ENCODE results near the gene PLB1.

PLB1 gene

DNA sequence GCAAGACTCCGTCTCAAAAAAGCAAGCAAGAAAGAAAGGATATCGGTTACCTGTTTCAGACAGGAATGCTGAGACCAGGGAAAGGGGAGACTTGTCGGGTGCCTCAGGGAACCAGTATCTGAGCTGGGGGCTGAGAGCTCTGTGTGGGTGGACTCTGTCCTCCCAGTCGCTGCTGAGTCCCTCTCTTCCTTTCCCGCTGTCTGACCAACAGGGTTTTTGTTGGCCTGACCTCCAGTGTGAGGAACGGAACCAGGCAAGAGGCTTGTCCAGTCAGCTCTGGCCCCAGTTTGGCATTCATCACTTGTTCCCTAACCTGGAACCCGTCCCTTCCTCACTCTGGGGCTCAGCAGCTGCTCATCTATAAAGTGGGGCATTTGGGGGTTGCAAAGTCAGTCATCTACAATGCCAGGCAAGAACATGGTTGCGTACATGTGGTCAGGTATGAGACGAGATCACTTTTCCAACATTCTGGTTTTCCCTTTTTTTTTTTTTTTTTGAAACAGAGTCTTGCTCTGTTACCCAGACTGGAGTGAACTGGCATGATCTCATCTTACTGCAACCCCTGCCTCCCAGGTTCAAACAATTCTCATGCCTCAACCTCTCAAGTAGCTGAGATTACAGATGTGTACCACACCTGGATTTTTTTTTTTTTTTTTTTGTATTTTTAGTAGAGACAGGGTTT is 116.4 kb downstream of the PLB1 start:
- DNase-seq (ENCODE audit: low read depth), result no peak

- no peak for DNase-seq (ENCODE audit: low read depth)
Measured at GRCh38 chr2:28613186-28613585, 117.3 kb downstream of the PLB1 start.

DNA sequence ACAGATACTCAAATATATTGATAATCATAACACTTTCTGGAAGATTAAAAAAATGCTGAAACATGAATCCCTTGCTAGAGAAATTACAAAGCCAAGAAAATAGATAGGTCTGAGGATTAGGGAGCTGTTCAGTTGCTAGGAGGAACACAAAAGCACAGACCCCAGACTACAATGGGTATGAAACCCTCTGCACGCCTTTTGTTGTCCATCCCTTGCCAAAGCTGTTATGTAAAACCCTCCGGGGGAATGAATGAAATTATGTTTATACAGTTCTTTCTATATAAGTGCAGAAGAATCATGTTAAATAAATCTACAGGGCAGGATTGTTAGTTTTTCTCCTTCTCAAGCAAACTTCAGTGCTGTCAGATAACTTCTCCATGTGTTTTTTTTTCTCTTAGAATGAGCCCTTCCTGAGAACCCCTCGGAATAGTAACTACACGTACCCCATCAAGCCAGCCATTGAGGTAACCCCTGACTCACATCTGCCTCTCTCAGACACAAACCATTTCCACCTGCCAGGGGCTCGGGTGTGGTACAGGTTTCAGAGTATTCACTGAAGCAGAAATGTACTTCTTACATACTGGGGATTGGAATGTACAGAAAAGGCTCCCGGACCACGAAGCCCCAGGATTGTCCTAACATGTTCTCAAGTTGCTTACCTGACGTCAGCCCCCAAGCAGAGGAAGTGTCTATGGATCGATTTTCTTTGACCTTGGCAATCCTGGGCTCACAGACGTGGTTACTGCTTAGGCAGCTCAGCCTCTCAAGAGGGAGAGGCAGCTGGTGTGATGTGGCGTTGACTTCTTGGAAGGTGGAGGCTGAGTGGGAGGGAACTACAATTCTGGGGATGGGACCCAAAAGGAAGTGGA is 118.0 kb downstream of the PLB1 start:
- no peak for DNase-seq (ENCODE audit: low read depth)

- DNase-seq (ENCODE audit: low read depth), result no peak
Measured at GRCh38 chr2:28615706-28616105, 119.8 kb downstream of the PLB1 start.

DNA sequence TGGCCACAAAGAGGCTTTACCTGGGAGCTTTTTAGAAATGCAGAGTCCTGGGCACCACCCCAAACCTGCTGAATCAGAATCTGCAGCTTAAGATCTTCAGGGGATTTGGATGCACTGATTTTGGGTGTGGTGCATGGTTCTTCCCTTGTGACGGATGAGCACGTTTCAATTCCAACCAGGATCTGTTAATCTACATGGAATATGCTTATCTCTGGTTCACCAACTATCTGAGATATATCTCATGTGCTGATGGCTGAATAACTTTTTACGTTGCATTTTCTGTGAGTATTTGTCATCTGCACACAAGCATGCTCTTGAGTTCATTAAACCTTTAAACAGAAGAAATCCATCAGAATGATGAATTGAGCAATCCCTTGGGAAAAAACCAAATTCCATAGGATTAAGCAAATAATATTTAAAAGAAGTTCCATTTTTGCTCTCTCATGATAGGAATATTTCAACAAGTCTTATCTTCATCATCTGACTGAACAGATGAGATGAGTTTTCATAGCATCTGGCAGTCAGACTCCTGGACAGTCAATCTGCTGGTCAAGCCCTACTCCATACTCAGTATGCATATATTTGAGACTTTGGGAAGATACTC is 120.6 kb downstream of the PLB1 start:
- DNase-seq (ENCODE audit: low read depth), result no peak

DNA sequence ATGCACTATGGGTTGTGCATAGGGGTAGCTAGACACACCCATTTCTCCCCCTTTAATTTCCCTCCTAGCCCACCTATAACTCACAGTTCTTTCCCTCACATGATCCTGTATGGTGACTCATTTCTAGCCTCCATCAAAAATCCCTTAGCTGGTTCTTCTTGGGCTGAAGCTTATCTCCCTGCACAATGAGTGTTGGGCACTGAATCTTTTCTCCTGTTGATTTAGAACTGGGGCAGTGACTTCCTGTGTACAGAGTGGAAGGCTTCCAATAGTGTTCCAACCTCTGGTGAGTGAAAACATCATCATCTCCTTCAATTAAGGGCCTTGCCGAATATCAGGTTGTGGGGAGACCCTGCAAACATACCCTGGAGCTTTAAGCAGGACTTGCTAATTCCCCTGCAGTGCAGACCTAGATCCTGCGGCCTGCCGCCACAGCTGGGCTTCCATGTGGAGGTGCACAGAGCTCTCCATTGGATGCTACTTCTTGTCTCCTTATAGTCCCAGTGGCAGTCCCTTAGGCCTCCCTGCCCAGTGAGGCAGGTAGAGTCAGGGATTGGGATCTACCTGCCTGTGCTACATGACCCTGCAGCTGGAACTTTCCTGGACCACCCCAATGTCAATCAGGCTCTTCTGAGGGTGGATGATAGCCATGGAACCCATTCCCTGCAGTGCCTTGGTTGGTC is 121.8 kb downstream of the PLB1 start:
- DNase-seq (ENCODE audit: low read depth), result no peak

DNA sequence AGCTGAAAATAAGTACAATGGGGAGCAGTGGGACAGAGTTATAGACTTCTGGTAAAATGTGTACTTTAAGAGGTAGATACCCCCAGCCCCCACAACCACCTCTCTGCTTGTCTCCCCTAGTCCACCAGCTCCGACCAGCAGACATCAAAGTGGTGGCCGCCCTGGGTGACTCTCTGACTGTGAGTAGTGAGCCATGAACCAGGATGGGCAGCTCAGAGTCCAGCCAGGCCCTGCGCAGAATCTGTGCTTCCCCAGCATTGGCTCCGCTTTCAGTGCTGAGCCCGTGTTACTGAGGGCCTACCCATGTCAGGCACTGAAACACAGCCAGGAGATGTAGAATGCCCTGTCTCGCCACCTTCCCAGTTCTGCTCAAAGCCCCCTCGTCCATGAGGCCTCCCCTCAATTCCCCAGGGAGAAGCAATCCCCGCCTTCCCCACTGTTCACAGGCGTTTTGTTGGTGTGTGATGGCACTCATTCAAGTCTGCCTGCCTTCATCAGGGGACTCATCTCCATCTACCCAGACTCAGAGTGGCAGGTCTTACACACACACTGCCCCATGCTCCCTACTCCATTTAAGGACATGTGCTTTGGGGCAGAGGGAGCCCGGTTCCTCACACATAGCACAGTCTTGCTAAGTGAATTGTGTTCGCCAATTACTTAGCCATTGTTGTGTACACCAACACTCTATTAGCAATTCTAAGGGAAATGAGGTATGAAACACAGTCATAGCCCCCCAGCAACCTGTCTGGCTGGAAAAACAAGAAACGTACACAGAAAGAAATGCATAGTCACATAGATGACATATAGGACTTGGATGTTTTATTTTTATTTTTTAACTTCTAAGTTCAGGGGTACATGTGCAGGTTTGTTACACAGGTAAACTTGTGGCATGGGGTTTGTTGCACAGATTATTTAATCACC is 122.6 kb downstream of the PLB1 start:
- no peak for DNase-seq (ENCODE audit: low read depth)

- no peak for DNase-seq (ENCODE audit: low read depth)
Measured at GRCh38 chr2:28619213-28620196, 123.6 kb downstream of the PLB1 start.

- DNase-seq (ENCODE audit: low read depth), result no peak
Measured at GRCh38 chr2:28620291-28620793, 124.5 kb downstream of the PLB1 start.

DNA sequence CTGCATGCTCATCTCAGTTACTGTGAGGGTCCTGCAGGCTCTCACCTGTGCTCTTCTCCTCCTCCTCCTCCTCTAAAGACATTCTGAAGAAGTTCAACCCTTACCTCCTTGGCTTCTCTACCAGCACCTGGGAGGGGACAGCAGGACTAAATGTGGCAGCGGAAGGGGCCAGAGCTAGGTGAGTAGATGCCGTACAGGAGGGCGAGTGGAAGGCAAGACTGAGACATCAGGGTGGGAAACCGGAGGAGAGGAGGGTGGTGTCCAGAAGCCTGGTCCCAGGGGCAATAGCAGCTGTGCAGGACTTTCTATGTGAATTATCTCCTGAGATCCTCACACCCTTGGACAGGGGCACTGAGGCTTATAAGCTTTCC is 124.9 kb downstream of the PLB1 start:
- no peak for DNase-seq (ENCODE audit: low read depth)

DNA sequence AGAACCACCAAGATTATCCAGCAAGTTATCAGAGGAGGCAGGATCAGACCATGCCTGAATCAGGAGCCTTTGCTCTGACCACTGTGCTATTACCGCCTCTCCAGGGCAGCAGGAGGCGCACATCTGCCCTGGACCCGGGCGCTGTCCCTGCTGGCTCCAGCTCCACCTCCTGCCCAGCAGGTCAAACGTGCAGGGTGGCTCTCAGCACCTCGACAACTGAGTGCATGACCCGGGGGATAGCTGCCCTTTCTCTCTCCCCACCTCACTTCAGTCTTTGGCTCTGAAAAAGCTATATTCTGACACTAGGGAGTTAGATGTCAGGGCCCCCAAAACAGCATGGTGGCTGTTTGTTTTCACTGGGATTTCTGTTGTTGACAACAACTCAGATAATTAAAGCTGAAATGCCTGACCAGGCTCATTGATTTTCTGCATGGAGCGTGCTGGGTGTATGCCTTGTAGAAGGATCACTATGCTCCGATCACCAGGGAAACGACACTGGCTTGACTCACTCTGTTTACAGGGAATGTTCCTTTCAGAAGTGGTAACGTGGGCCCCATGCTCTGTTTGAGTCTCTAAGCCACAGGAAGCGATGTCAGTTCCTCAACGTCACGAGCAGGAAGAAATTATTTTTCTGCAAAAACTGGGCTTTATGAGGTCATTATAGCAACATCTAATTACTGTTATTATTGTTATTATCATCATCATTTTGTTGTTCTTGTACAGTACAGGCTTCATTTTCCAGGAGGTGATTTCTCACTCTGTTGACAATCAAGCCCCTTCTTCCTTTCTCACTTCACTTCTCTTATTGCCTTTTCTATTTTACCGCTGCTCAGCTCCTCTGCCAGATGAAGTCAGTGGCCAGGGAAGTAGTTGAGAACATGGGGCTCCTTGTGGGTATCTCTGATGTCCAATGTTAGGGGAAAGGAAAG is 125.6 kb downstream of the PLB1 start:
- DNase-seq (ENCODE audit: low read depth), result peak; percentile 90

- DNase-seq (ENCODE audit: low read depth), result no peak
Measured at GRCh38 chr2:28622101-28622499, 126.2 kb downstream of the PLB1 start.

DNA sequence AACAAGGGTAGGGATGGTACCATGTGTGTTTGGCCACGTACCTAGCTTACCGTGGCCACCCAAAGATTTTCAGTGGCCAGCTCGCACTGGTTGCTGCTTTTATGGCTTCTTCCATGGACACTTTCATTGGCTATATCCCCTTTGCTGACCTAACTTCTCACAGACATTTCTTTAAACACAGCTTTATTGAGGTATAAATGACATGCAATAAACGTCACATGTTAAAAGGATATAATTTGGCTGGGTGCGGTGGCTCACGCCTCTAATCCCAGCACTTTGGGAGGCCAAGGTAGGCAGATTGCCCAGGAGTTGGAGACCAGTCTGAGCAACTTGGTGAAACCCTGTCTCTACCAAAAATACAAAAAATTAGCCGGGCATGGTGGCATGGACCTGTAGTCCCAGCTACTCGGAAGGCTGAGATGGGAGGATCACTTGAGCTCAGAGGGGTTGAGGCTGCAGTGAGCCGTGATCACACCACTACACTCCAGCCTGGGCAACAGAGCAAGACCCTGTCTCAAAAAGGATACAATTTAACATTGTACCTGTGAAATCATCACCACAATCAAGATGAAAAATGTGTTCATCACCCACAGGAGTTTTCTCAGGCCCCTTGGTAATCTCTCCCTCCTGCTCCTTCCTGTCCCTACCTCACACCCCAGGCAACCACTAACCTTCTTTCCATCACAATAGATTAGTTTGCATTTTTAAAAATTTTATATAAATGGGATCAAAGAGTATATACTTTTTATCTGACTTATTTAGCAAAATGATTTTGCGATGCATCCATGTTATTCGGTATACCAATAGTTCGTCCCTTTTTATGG is 127.9 kb downstream of the PLB1 start:
- DNase-seq (ENCODE audit: low read depth), result no peak

DNA sequence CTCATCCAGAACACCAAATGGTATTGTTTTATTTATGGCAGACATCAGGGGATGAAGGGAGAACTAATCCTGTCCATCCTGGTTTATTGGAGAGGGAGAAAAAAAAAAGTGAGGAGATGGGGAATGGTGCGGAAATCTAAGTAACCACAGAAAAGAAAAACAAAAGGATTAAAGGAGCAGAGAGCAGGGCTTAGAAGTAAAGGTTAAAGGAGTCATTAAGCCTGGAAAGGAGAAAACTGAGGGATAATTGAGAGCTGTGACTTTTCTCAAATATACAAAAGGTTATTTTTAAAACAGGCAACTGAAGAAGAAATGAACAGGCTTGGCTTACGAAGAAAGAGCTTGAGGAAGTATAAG is 128.6 kb downstream of the PLB1 start:
- DNase-seq (ENCODE audit: low read depth), result no peak

DNA sequence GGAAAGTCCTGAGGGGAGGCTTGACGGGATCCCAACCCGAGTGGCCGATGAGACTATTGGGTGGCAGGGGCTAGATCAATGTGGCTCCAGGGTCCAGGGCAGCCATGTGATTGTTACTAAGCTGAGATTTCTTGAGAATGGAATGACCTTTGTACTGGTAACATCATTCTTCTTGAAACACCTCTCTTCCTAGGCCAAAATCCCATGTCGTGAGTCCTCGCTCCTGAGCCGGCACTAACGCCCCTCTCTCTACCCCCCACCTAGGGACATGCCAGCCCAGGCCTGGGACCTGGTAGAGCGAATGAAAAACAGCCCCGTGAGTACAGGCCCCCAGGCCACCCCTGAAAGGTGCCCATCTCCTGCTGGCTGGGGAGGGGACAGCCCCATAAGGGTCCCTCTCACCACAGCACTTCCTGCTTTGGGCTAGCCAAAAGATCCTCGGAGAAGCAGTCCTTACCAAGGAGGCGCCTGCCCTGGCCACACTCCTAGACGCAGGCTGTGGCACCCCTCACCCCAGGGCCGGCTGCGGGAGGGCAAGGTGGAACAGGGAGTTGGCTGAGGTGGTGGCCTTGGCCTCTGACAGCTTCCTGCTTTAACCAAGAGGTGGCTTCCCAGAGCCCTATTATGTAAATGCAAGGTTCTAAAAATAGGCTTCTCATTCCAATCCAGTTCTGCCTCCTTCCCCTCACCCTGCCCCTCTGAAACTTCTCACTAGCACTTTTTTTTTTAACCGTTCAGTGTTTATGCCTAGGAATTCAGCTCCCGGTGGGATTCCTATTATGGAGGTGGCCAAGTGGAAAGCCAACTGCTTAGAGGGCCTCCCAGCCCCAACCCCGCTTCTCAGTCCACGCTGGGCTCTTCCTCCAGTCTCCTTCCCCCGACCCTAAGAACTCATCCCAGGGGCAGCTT is 129.2 kb downstream of the PLB1 start:
- DNase-seq (ENCODE audit: low read depth), result no peak

- DNase-seq (ENCODE audit: low read depth), result no peak
Measured at GRCh38 chr2:28626376-28626775, 130.5 kb downstream of the PLB1 start.

DNA sequence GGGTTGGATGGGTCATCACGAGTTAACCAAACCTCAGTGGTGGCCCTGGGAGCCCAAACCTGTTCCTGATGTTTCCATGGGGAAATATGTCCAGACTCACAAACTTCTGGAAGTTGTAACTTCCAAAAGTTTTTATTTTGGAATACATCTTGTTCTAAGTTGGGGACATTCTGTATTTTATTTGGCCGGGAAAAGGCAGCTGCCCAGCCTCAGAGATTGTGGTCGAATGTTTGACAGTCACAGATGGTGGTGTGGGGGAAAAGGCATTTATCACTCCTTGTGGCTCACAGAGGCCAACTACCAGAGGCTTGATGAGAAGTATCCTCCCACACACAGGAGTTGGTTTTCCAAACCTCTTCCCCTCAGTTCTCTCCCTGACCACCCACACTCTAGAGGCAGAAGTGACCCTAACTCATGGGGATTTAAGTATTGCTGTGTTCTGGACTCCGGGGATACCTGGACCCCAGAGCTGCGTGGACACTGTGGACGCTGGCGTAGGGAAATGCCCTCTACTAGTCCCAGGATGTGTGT is 131.1 kb downstream of the PLB1 start:
- DNase-seq (ENCODE audit: low read depth), result no peak
